HG02588 (cell line): ENCODE results near the gene B3GALT6.

Source experiments
- ATAC-seq: cut with Tn5 transposase; IDR thresholded peaks from one replicate; pipeline ENCODE4 v1.9.1; 2021; ENCODE audit warnings: mild to moderate bottlenecking, moderate library complexity; ENCODE audit not compliant: unreplicated experiment

Gene B3GALT6

GRCh38 chr1:1215881-1216605 is 16.0 kb upstream of the B3GALT6 start:
- no peak for ATAC-seq

GRCh38 chr1:1216770-1217620 is 15.0 kb upstream of the B3GALT6 start:
- no peak for ATAC-seq

- no peak for ATAC-seq
Measured at GRCh38 chr1:1217621-1218523, 14.2 kb upstream of the B3GALT6 start.

- no peak for ATAC-seq
Measured at GRCh38 chr1:1218524-1219200, 13.4 kb upstream of the B3GALT6 start.

GRCh38 chr1:1219341-1219740 is 12.7 kb upstream of the B3GALT6 start:
- no peak for ATAC-seq

- no peak for ATAC-seq
Measured at GRCh38 chr1:1220197-1220596, 11.8 kb upstream of the B3GALT6 start.

- no peak for ATAC-seq
Measured at GRCh38 chr1:1221887-1222574, 10.0 kb upstream of the B3GALT6 start.

- no peak for ATAC-seq
Measured at GRCh38 chr1:1222575-1223225, 9.3 kb upstream of the B3GALT6 start.

GRCh38 chr1:1223321-1223720 is 8.7 kb upstream of the B3GALT6 start:
- ATAC-seq: no peak

GRCh38 chr1:1223891-1224290 is 8.1 kb upstream of the B3GALT6 start:
- no peak for ATAC-seq

GRCh38 chr1:1225238-1225845 is 6.7 kb upstream of the B3GALT6 start:
- ATAC-seq: no peak

- no peak for ATAC-seq
Measured at GRCh38 chr1:1225913-1226312, 6.1 kb upstream of the B3GALT6 start.

- ATAC-seq: no peak
Measured at GRCh38 chr1:1226566-1227362, 5.3 kb upstream of the B3GALT6 start.

- no peak for ATAC-seq
Measured at GRCh38 chr1:1227386-1227785, 4.7 kb upstream of the B3GALT6 start.

- no peak for ATAC-seq
Measured at GRCh38 chr1:1228187-1228586, 3.9 kb upstream of the B3GALT6 start.

- ATAC-seq: no peak
Measured at GRCh38 chr1:1228596-1229321, 3.3 kb upstream of the B3GALT6 start.

GRCh38 chr1:1229770-1230169 is 2.3 kb upstream of the B3GALT6 start:
- no peak for ATAC-seq
